Hepatic stellate cell (primary cell): ENCODE results near the gene NKIRAS2.

Experiments
- DNase-seq: peaks from one replicate; pipeline ENCODE4 v3.0.0; 2011; ENCODE audit warnings: low spot score

Gene NKIRAS2

GRCh38 chr17:42027590-42027889 lies 7.7 kb downstream of the NKIRAS2 start:
- no peak for DNase-seq

- no peak for DNase-seq
Measured at GRCh38 chr17:42027961-42028790, 8.3 kb downstream of the NKIRAS2 start.

- DNase-seq, result no peak
Measured at GRCh38 chr17:42028791-42029127, 8.9 kb downstream of the NKIRAS2 start.

- no peak for DNase-seq
Measured at GRCh38 chr17:42031584-42031983, 11.7 kb downstream of the NKIRAS2 start.

GRCh38 chr17:42034059-42034458 lies 14.2 kb downstream of the NKIRAS2 start:
- no peak for DNase-seq

- DNase-seq, result no peak
Measured at GRCh38 chr17:42038221-42038973, 18.5 kb downstream of the NKIRAS2 start.

GRCh38 chr17:42039794-42040763 lies 20.2 kb downstream of the NKIRAS2 start:
- no peak for DNase-seq

- DNase-seq, result no peak
Measured at GRCh38 chr17:42040818-42041217, 20.9 kb downstream of the NKIRAS2 start.

- DNase-seq, result no peak
Measured at GRCh38 chr17:42041619-42042018, 21.7 kb downstream of the NKIRAS2 start.

- no peak for DNase-seq
Measured at GRCh38 chr17:42042598-42043319, 22.9 kb downstream of the NKIRAS2 start.

- no peak for DNase-seq
Measured at GRCh38 chr17:42045719-42046118, 25.8 kb downstream of the NKIRAS2 start.

- DNase-seq, result no peak
Measured at GRCh38 chr17:42047343-42047742, 27.5 kb downstream of the NKIRAS2 start.

GRCh38 chr17:42049834-42050392 lies 30.0 kb downstream of the NKIRAS2 start:
- no peak for DNase-seq

GRCh38 chr17:42050393-42051012 lies 30.6 kb downstream of the NKIRAS2 start, which contains the start of gene C17orf113:
Gene C17orf113 (minus strand): TSS chr17:42050601. CDS start chr17:42043376, 7,225 bp downstream.
- DNase-seq, result peak; percentile 75

- no peak for DNase-seq
Measured at GRCh38 chr17:42051013-42051400, 31.1 kb downstream of the NKIRAS2 start.

GRCh38 chr17:42051645-42052044 lies 31.8 kb downstream of the NKIRAS2 start:
- DNase-seq, result no peak

GRCh38 chr17:42052346-42052877 lies 32.5 kb downstream of the NKIRAS2 start:
- DNase-seq, result no peak

GRCh38 chr17:42053731-42054500 lies 34.0 kb downstream of the NKIRAS2 start:
- no peak for DNase-seq

GRCh38 chr17:42055027-42055426 lies 35.1 kb downstream of the NKIRAS2 start:
- no peak for DNase-seq

- no peak for DNase-seq
Measured at GRCh38 chr17:42055496-42055895, 35.6 kb downstream of the NKIRAS2 start.
